IMR-90 (cell line): ENCODE data around the gene IL23A. TPM values are rescaled to one million over a fixed set of nuclear protein-coding genes. Genes with fewer than 3 reads are reported as not detected.

Source experiments
- ATAC-seq: fragments of 200-7000 bp; cut with Tn5 transposase; 2 replicates; pipeline ENCODE4 v1.9.1; 2020; ENCODE audit warnings: low read depth, mild to moderate bottlenecking, moderate library complexity
- BruUV-seq: library from RNA; stranded (reverse); fragments of 400-500 nt; replicated peaks from 2 replicates; lab custom pipeline; 2021; lab: Mats Ljungman, UMichigan
- CTCF ChIA-PET: fragments of 300-600 bp; formaldehyde crosslinking; extraction: SDS; loops from one replicate; lab custom pipeline; 2021; ENCODE audit warnings: antibody characterized with exemption; lab: Yijun Ruan, JAX
- POLR2A ChIA-PET: fragments of 300-600 bp; sonication (Branson Sonifier 250); formaldehyde crosslinking; loops from one replicate; lab custom pipeline; 2022; ENCODE audit warnings: antibody characterized with exemption; ENCODE audit not compliant: unreplicated experiment; lab: Charles Lee
- DNase-seq: peaks from one replicate; pipeline ENCODE4 v3.0.0; 2013
- H2AFZ ChIP-seq: replicated peaks from 2 replicates; pipeline ENCODE3; 2013; ENCODE audit warnings: low read length, mild to moderate bottlenecking; ENCODE audit not compliant: poor library complexity
- H2AK5ac ChIP-seq: 2 replicates; pipeline ENCODE4 v1.6.1; 2013; ENCODE audit warnings: low read depth, low read length, inconsistent platforms
- H2AK9ac ChIP-seq: replicated peaks from 2 replicates; pipeline ENCODE3; 2013; ENCODE audit warnings: mild to moderate bottlenecking, low read depth, low read length, moderate library complexity; ENCODE audit not compliant: poor library complexity
- H2BK120ac ChIP-seq: 2 replicates; pipeline ENCODE4 v1.6.1; 2013; ENCODE audit warnings: low read depth, low read length, inconsistent platforms
- H2BK15ac ChIP-seq: 3 replicates; pipeline ENCODE4 v1.6.1; 2013; ENCODE audit warnings: low read depth, low read length, inconsistent platforms
- H2BK20ac ChIP-seq: 2 replicates; pipeline ENCODE4 v1.6.1; 2013; ENCODE audit warnings: low read depth, mild to moderate bottlenecking, inconsistent platforms, low read length, moderate library complexity
- H2BK5ac ChIP-seq: 2 replicates; pipeline ENCODE4 v1.6.1; 2013; ENCODE audit warnings: mild to moderate bottlenecking, low read depth, low read length, inconsistent platforms; ENCODE audit not compliant: poor library complexity, severe bottlenecking
- H3K14ac ChIP-seq: replicated peaks from 2 replicates; pipeline ENCODE4 v1.6.1; 2013; ENCODE audit warnings: low read depth, low read length, inconsistent platforms
- H3K18ac ChIP-seq: 2 replicates; pipeline ENCODE4 v1.6.1; 2013; ENCODE audit warnings: low read depth, low read length, control low read depth
- H3K23ac ChIP-seq: 2 replicates; pipeline ENCODE4 v1.6.1; 2013; ENCODE audit warnings: low read depth, low read length, inconsistent platforms
- H3K27ac ChIP-seq: 2 replicates; pipeline ENCODE4 v1.5.1; 2013; ENCODE audit warnings: mild to moderate bottlenecking, control low read depth, low read length; ENCODE audit not compliant: insufficient read depth
- H3K27me3 ChIP-seq: 2 replicates; pipeline ENCODE4 v1.6.1; 2013; ENCODE audit warnings: low read length; ENCODE audit not compliant: control insufficient read depth, insufficient read depth
- H3K36me3 ChIP-seq: 2 replicates; pipeline ENCODE4 v1.6.1; 2013; ENCODE audit warnings: low read length, mixed read lengths; ENCODE audit not compliant: control insufficient read depth, insufficient read depth
- H3K4ac ChIP-seq: 2 replicates; pipeline ENCODE4 v1.6.1; 2013; ENCODE audit warnings: low read depth, low read length, inconsistent platforms
- H3K4me1 ChIP-seq: 2 replicates; pipeline ENCODE4 v1.6.1; 2013; ENCODE audit warnings: low read length, mixed read lengths; ENCODE audit not compliant: control insufficient read depth, insufficient read depth
- H3K4me2 ChIP-seq: 2 replicates; pipeline ENCODE4 v1.6.1; 2013; ENCODE audit warnings: low read depth, mild to moderate bottlenecking, control low read depth, low read length, moderate library complexity
- H3K4me3 ChIP-seq: 2 replicates; pipeline ENCODE4 v1.5.1; 2013; ENCODE audit warnings: low read depth, mild to moderate bottlenecking, control low read depth, low read length, moderate library complexity; ENCODE audit not compliant: insufficient read depth
- H3K56ac ChIP-seq: 2 replicates; pipeline ENCODE4 v1.6.1; 2013; ENCODE audit warnings: low read length, inconsistent platforms; ENCODE audit not compliant: insufficient read depth; ENCODE audit errors: extremely low read depth
- H3K79me1 ChIP-seq, 2 experiments: 2 replicates each; pipeline ENCODE4 v1.6.1; 2013; ENCODE audit warnings: low read length in 2 of 2, inconsistent platforms in 1 of 2, low read depth in 1 of 2
- H3K9ac ChIP-seq: 2 replicates; pipeline ENCODE4 v1.6.1; 2013; ENCODE audit warnings: low read depth, low read length, control low read depth
- H3K9me1 ChIP-seq: 2 replicates; pipeline ENCODE4 v1.6.1; 2013; ENCODE audit warnings: low read length, inconsistent platforms; ENCODE audit not compliant: insufficient read depth
- H3K9me3 ChIP-seq: 2 replicates; pipeline ENCODE4 v1.6.1; 2013; ENCODE audit warnings: low read length; ENCODE audit not compliant: control insufficient read depth, insufficient read depth
- H4K20me1 ChIP-seq: 2 replicates; pipeline ENCODE4 v1.6.1; 2013; ENCODE audit warnings: low read length, inconsistent platforms; ENCODE audit not compliant: insufficient read depth
- H4K5ac ChIP-seq: 2 replicates; pipeline ENCODE4 v1.6.1; 2013; ENCODE audit warnings: mild to moderate bottlenecking, low read depth, low read length, control low read depth
- H4K8ac ChIP-seq, 2 experiments: 2 replicates each; pipeline ENCODE4 v1.6.1; 2013; ENCODE audit warnings: low read depth in 2 of 2, low read length in 2 of 2, control low read depth in 1 of 2, inconsistent platforms in 1 of 2
- H4K91ac ChIP-seq: 2 replicates; pipeline ENCODE4 v1.6.1; 2013; ENCODE audit warnings: low read depth, low read length, inconsistent platforms; ENCODE audit not compliant: insufficient read depth
- MAFK ChIP-seq: IDR thresholded peaks from 2 replicates; pipeline ENCODE4 v1.6.1; 2012; ENCODE audit warnings: low read depth, low read length, improper control_type of control experiment
- MAZ ChIP-seq: IDR thresholded peaks from 2 replicates; pipeline ENCODE4 v1.6.1; 2012; ENCODE audit warnings: low read depth, mild to moderate bottlenecking, low read length, improper control_type of control experiment, moderate library complexity, borderline replicate concordance
- MXI1 ChIP-seq: IDR thresholded peaks from 2 replicates; pipeline ENCODE4 v1.6.1; 2012; ENCODE audit warnings: low read depth, mild to moderate bottlenecking, low read length, moderate library complexity, borderline replicate concordance
- RAD21 ChIP-seq: IDR thresholded peaks from 2 replicates; pipeline ENCODE4 v1.6.1; 2012; ENCODE audit warnings: low read length, improper control_type of control experiment
- RCOR1 ChIP-seq: IDR thresholded peaks from 2 replicates; pipeline ENCODE4 v1.6.1; 2012; ENCODE audit warnings: mild to moderate bottlenecking, low read length, improper control_type of control experiment; ENCODE audit not compliant: insufficient replicate concordance
- RFX5 ChIP-seq: IDR thresholded peaks from 2 replicates; pipeline ENCODE4 v1.8.0; 2012; ENCODE audit warnings: low read depth, mild to moderate bottlenecking, low read length, moderate library complexity
- SMC3 ChIP-seq: fragments of 150-350 bp; IDR thresholded peaks from 2 replicates; pipeline ENCODE4 v1.6.1; 2016; ENCODE audit warnings: low read depth, mild to moderate bottlenecking, antibody characterized with exemption, low read length, moderate library complexity
- WGBS, 2 experiments: methylation state at CpG; one replicate each; pipeline versions ENCODE4 v1.1.5 to v1.1.7; 2013; ENCODE audit warnings: missing lambda C conversion rate in 2 of 2; ENCODE audit not compliant: insufficient read length in 1 of 2; ENCODE audit errors: extremely low coverage in 2 of 2; 5-methylcytosine and 5-hydroxymethylcytosine counted together
- dilution Hi-C: fragments of 300-500 bp; cut with HindIII; formaldehyde crosslinking; loops from one replicate; pipeline ENCODE4 v1.14.3; 2018; ENCODE audit warnings: low sequenced_read_pairs; ENCODE audit not compliant: unreplicated experiment
- in situ Hi-C: fragments of 300-500 bp; cut with MboI; formaldehyde crosslinking; loops from 3 replicates; pipeline ENCODE4 v1.14.3; 2019; ENCODE audit warnings: low sequenced_read_pairs, inconsistent platforms, mixed read lengths
- intact Hi-C: fragments of 100-400 bp; cut with micrococcal nuclease; formaldehyde crosslinking; loops from 2 replicates; pipeline ENCODE4 v1.10.0; 2022
- polyA plus RNA-seq, 3 experiments: library from polyadenylated mRNA; depleted of rRNA; stranded (reverse); fragments of >200 nt; gene quantifications; 2 replicates each; pipeline ENCODE4 v1.2.3, GENCODE V29; 2012; ENCODE audit warnings: low replicate concordance in 1 of 3
- total RNA-seq: library from RNA; depleted of rRNA; stranded (reverse); fragments of >200 nt; gene quantifications from 2 replicates; pipeline ENCODE4 v1.2.3, GENCODE V29; 2012
- TF ChIP-seq, protein P1 (sequence below): fragments of 150-350 bp; IDR thresholded peaks from 2 replicates; pipeline ENCODE4 v1.6.1; 2016; ENCODE audit warnings: low read depth, mild to moderate bottlenecking, low read length, moderate library complexity, borderline replicate concordance
- TF ChIP-seq, protein P2 (sequence below): fragments of 150-350 bp; IDR thresholded peaks from 2 replicates; pipeline ENCODE4 v1.6.1; 2017; ENCODE audit warnings: mild to moderate bottlenecking, antibody characterized with exemption, low read length, low read depth

The IL23A gene
- total and polyA plus RNA-seq, 2 of the 4 experiments (the other 2 are of a cell fraction): 0.55 TPM; not detected in 1

- H3K56ac ChIP-seq: peak overlapping the region; percentile 87
- dilution Hi-C loops: no loop called here
- no peaks in the 10 kb centered on the region for H3K9me3 ChIP-seq
- H3K4ac ChIP-seq: peak overlapping the region; percentile 81
- H4K8ac ChIP-seq: peak overlapping the region; percentile 97 to 100
- no peak overlapping the region for H2BK15ac ChIP-seq
- H3K4me2 ChIP-seq: peak overlapping the region; percentile 95
- H3K9ac ChIP-seq: peak overlapping the region; percentile 90
- H3K27me3 ChIP-seq: no peaks in the 10 kb centered on the region
- peaks cover 10% of the 10 kb centered on the region for H3K9me1 ChIP-seq
- H2AK5ac ChIP-seq: peak overlapping the region; percentile 49
- CTCF ChIA-PET: no interaction called here
- H2BK120ac ChIP-seq: peak overlapping the region; percentile 48; the same call in 1 of the 2 replicates
- TF ChIP-seq, protein P1, sequence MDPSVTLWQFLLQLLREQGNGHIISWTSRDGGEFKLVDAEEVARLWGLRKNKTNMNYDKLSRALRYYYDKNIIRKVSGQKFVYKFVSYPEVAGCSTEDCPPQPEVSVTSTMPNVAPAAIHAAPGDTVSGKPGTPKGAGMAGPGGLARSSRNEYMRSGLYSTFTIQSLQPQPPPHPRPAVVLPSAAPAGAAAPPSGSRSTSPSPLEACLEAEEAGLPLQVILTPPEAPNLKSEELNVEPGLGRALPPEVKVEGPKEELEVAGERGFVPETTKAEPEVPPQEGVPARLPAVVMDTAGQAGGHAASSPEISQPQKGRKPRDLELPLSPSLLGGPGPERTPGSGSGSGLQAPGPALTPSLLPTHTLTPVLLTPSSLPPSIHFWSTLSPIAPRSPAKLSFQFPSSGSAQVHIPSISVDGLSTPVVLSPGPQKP: no peak
- TF ChIP-seq MXI1: no peak
- TF ChIP-seq, protein P2, sequence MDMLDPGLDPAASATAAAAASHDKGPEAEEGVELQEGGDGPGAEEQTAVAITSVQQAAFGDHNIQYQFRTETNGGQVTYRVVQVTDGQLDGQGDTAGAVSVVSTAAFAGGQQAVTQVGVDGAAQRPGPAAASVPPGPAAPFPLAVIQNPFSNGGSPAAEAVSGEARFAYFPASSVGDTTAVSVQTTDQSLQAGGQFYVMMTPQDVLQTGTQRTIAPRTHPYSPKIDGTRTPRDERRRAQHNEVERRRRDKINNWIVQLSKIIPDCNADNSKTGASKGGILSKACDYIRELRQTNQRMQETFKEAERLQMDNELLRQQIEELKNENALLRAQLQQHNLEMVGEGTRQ: no peak
- no peak for TF ChIP-seq MAFK
- TF ChIP-seq RCOR1: no peak
- no peak for TF ChIP-seq MAZ
- no peak for TF ChIP-seq SMC3
- no peak for TF ChIP-seq RFX5
- TF ChIP-seq RAD21: no peak
- H3K4me1 ChIP-seq: peaks cover 5% of the 10 kb centered on the region; the same call in 1 of the 2 replicates
- peak overlapping the region; percentile 92 for H2AK9ac ChIP-seq
- H3K36me3 ChIP-seq: no peaks in the 10 kb centered on the region
- intact Hi-C loops: loop anchor here (1.0 kb wide), 1 partner anchor 130 kb away; no protein-coding TSS in a partner anchor
- DNase-seq (no peak), ATAC-seq (no peak; the same call in 1 of the 2 replicates)
- H2BK20ac ChIP-seq: no peak overlapping the region
- peaks cover 10 to 24% of the 10 kb centered on the region in 2 experiments; a peak in 3 of 4 replicates for H3K79me1 ChIP-seq
- H4K91ac ChIP-seq: peak overlapping the region; percentile 58
- peak overlapping the region; percentile 85 for H4K5ac ChIP-seq
- peak overlapping the region; percentile 56 for H3K4me3 ChIP-seq
- peak overlapping the region; percentile 89 for H3K23ac ChIP-seq
- peak overlapping the region; percentile 85 for H2AFZ ChIP-seq
- in situ Hi-C loops: no loop called here
- no peaks in the 10 kb centered on the region for H4K20me1 ChIP-seq
- H3K14ac ChIP-seq: peak overlapping the region; percentile 89
- peak overlapping the region; percentile 81 for H2BK5ac ChIP-seq
- WGBS, 2 experiments: no CpG with 5 or more reads among the region's 6 CpGs
- peak overlapping the region; percentile 16; the same call in 1 of the 2 replicates for H3K18ac ChIP-seq
- peak overlapping the region; percentile 68 for H3K27ac ChIP-seq
- no TSS peak for BruUV-seq
- POLR2A ChIA-PET: interaction anchor here (1.1 kb wide), 1 partner anchor 10 kb away, joined by 4 read pairs; no protein-coding TSS in a partner anchor
Observed at GRCh38 chr12:56334490-56334793, 4.2 kb upstream of the IL23A start.
